ENCODE measurements around the gene COQ8A.
"Not testable (repeated sequence)": the region's sequence is repeated elsewhere in the genome, so short reads cannot be mapped to it uniquely, and the experiment has no call there.

Gene COQ8A

DNA sequence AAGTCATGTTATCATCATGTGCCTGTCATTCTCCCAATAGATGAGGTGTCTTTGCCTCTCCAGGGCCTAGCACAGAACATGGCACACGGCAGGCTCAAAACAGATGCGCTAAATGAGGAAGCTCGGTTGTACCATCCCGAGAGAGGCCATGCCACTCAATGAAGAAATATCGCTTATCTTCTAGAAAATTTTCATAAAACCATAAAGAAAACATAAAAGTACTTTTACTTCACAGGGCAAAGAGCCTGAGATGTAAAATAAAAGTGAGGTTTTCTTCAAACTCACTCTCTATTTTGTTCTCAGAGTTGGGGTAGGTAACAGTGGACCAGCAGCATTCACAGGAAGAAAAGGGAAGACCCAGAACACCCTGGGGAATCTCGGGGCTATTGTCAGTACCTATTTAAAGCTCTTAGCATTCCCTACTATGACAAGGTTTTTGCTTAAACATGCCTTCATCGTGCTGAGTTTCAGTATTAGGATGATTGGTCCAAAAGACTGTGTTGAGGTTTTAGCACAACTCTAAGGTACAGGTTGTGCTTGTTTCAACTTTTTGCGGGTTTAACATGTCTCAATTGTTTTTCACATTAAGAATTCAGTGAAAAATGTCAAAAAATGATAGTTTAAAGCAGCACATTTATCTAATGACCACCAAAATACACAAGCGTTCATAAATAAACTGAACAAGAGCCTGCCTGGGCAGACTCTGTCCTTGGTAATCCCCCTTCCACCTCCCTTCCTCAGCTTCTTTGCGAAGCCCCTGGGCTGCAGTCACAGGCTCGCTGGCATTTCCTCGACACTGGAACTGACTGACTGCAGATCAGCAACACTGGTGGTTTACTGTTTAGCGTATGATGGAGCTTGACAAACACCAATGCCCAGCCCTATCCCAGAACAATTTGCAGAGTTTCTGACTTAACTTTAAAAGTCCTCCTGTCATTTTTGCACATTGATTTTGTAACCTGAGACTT is 55.6 kb downstream of the COQ8A start:
- no peaks in the 10 kb centered on the region for H3K4me1 ChIP-seq (ENCODE audit: control insufficient read depth, insufficient read depth, low read length)
- H3K4me3 ChIP-seq (ENCODE audit: low read length): no peak overlapping the region
- H3K9ac ChIP-seq (ENCODE audit: low read length): no peak overlapping the region
- no peak overlapping the region for H3K27ac ChIP-seq (ENCODE audit: low read depth, low read length)
- no peaks in the 10 kb centered on the region for H3K27me3 ChIP-seq (ENCODE audit: control insufficient read depth, insufficient read depth, low read length)
- peaks cover 2% of the 10 kb centered on the region for H3K36me3 ChIP-seq (ENCODE audit: control insufficient read depth, insufficient read depth, low read length)

DNA sequence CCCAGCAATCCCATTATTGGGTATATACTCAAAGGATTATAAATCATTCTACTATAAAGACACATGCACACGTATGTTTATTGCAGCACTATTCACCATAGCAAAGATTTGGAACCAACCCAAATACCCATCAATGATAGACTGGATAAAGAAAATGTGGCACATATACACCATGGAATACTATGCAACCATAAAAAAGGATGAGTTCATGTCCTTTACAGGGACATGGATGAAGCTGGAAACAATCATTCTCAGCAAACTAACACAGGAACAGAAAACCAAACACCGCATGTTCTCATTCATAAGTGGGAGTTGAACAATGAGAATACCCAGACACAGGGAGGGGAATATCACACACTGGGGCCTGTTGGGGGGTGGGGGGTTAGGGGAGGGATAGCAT is 59.5 kb downstream of the COQ8A start:
- H3K36me3 ChIP-seq (ENCODE audit: control insufficient read depth, insufficient read depth, low read length); H3K4me3 ChIP-seq (ENCODE audit: low read length): not testable (repeated sequence)

DNA sequence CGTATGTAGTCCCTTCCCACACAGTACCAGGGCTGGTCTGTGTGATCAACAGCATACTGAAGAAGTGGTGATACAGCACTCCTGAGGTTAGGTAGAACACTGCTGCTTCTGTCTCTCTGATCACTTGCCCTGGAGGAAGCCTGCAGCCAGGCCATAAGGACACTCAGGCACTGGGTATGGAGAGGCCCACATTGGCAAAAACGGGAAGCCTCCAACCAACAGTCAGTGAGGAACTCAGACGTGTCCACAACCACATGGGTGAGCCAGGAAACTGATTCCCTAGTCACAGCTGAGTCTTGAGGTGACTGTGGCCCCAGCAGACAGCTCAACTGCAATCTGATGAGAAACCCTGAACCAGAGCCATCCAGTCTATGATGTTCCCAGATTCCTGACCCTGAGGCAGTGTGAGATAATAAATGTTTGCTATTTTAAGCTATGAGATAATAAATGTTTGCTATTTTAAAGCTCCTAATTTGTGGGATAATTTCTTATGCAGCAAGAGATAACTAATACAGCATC is 62.5 kb downstream of the COQ8A start:
- Histone ChIP-seq H3K4me1 (ENCODE audit: control insufficient read depth, insufficient read depth, low read length) (no peaks in the 10 kb centered on the region), H3K9ac (ENCODE audit: low read length) (no peak overlapping the region), H3K4me3 (ENCODE audit: low read length) (no peak overlapping the region), H3K27ac (ENCODE audit: low read depth, low read length) (no peak overlapping the region), H3K27me3 (ENCODE audit: control insufficient read depth, insufficient read depth, low read length) (no peaks in the 10 kb centered on the region), H3K36me3 (ENCODE audit: control insufficient read depth, insufficient read depth, low read length) (peaks cover 5% of the 10 kb centered on the region)

More for the DNA sequence above, 59.5 kb downstream of the COQ8A start:
- not testable (repeated sequence) for H3K4me1 ChIP-seq (ENCODE audit: control insufficient read depth, insufficient read depth, low read length); H3K9ac ChIP-seq (ENCODE audit: low read length); H3K27me3 ChIP-seq (ENCODE audit: control insufficient read depth, insufficient read depth, low read length); H3K27ac ChIP-seq (ENCODE audit: low read depth, low read length)

DNA sequence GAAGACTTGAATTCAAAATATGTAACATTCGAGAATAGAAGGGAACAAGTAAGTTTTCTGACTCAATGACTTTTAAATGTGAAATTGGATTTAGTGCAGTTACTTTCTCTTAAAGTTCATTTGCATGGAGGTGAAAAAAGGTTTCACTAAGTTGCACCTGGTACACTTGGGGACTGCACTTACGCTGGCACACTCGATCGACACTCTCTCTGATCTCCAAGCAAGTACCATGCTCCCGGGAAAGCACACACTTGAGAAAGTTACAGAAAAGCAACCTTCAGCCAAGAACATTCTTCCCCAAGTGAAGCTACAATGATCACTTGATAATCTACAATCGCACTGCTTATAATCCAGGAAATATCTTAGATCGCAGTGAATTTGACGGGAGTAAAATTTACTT is 63.1 kb downstream of the COQ8A start:
- peaks cover 5% of the 10 kb centered on the region for H3K36me3 ChIP-seq (ENCODE audit: control insufficient read depth, insufficient read depth, low read length)
- no peak overlapping the region for H3K27ac ChIP-seq (ENCODE audit: low read depth, low read length)
- no peak overlapping the region for H3K4me3 ChIP-seq (ENCODE audit: low read length)
- H3K27me3 ChIP-seq (ENCODE audit: control insufficient read depth, insufficient read depth, low read length): no peaks in the 10 kb centered on the region
- H3K9ac ChIP-seq (ENCODE audit: low read length): no peak overlapping the region
- no peaks in the 10 kb centered on the region for H3K4me1 ChIP-seq (ENCODE audit: control insufficient read depth, insufficient read depth, low read length)

DNA sequence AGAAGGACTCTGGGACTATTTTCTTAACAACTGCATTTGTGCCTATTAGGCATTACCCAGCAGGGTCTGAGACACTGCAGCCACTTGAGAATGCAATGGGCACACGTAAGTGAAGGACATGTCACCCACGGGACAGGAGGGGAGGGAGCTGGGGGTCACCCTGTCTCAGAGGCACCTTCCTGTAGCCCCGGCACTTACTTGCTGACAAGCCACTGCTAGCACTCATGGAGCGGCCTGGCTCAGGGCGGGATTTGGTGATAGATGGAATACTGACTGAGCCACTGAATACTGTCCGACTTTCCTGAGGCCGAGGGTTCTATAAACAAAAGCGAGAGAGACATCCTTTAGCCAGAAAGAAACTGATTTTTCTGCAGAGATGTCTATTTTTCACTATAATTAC is 64.7 kb downstream of the COQ8A start:
- no peak overlapping the region for H3K9ac ChIP-seq (ENCODE audit: low read length)
- peaks cover 5% of the 10 kb centered on the region for H3K36me3 ChIP-seq (ENCODE audit: control insufficient read depth, insufficient read depth, low read length)
- H3K27me3 ChIP-seq (ENCODE audit: control insufficient read depth, insufficient read depth, low read length): no peaks in the 10 kb centered on the region
- no peaks in the 10 kb centered on the region for H3K4me1 ChIP-seq (ENCODE audit: control insufficient read depth, insufficient read depth, low read length)
- no peak overlapping the region for H3K4me3 ChIP-seq (ENCODE audit: low read length)
- H3K27ac ChIP-seq (ENCODE audit: low read depth, low read length): no peak overlapping the region

DNA sequence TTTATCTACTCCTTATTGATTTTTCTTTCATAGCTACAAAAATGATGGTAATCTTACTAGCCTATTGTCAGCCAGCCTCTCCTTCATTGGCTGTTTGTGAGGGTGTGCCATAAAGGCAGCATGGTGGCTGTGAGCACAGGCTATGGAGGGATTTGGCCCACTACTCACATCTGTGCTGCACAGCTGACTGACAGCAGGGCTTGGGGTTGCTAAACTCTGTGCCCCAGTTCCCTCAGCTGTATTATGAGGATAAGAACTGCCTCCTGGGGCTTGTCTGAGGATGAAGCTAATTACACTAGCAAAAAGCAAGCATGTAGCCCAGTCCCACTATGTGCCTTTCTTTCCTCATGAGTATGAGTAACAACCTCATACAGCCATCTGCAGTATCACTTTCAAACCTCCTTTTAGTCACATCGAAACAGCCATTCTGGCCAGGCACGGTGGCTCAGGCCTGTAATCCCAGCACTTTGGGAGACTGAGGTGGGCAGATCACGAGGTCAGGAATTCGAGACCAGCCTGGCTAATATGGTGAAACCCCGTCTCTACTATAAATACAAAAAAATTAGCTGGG is 66.2 kb downstream of the COQ8A start:
- H3K27me3 ChIP-seq (ENCODE audit: control insufficient read depth, insufficient read depth, low read length): no peaks in the 10 kb centered on the region
- H3K9ac ChIP-seq (ENCODE audit: low read length): no peak overlapping the region
- H3K4me3 ChIP-seq (ENCODE audit: low read length): no peak overlapping the region

DNA sequence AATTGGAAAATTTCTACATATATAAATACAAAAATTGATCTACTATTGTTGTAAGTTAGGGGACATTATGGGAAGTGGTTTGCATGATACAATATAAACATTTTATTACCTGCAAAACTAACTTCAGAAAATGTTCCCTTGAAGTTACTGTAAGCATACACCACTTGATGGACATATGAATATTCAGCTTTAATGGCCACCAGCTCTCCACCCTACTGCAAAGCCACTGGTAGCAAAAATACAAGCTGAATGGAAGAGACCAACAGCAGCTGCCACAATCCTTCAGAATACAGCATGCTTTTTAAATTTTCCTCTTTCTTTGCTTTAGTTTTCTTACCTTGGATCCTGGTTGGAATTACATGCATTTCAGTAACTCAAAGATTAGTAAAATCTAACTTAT is 69.8 kb downstream of the COQ8A start:
- H3K27me3 ChIP-seq (ENCODE audit: control insufficient read depth, insufficient read depth, low read length): no peaks in the 10 kb centered on the region
- H3K4me3 ChIP-seq (ENCODE audit: low read length): no peak overlapping the region
- H3K27ac ChIP-seq (ENCODE audit: low read depth, low read length): no peak overlapping the region
- H3K9ac ChIP-seq (ENCODE audit: low read length): no peak overlapping the region
- H3K36me3 ChIP-seq (ENCODE audit: control insufficient read depth, insufficient read depth, low read length): no peaks in the 10 kb centered on the region
- H3K4me1 ChIP-seq (ENCODE audit: control insufficient read depth, insufficient read depth, low read length): no peaks in the 10 kb centered on the region

More for the DNA sequence above, 66.2 kb downstream of the COQ8A start:
- Histone ChIP-seq H3K36me3 (ENCODE audit: control insufficient read depth, insufficient read depth, low read length) (peaks cover 5% of the 10 kb centered on the region), H3K4me1 (ENCODE audit: control insufficient read depth, insufficient read depth, low read length) (no peaks in the 10 kb centered on the region), H3K27ac (ENCODE audit: low read depth, low read length) (no peak overlapping the region)

DNA sequence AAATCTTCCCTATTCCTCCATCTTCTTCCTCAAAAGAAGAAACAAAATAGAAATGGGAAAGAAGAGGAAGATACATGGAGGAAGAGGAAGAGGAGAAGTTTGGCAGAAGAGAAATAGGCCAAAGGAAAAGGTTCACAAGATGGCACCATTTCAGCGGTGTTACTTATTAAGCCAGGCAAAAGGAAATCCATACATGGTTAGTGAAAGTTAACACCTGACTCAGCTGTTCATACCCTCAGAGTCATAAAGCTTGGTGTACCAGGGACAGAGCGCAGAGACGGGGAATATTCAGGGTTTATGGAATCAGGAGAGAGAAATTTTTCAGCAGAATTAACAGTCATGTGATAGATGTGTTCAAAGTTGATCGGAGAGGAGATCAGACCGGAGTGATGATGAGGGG is 70.6 kb downstream of the COQ8A start:
- Histone ChIP-seq H3K27ac (ENCODE audit: low read depth, low read length) (no peak overlapping the region), H3K36me3 (ENCODE audit: control insufficient read depth, insufficient read depth, low read length) (no peaks in the 10 kb centered on the region), H3K4me3 (ENCODE audit: low read length) (no peak overlapping the region), H3K4me1 (ENCODE audit: control insufficient read depth, insufficient read depth, low read length) (no peaks in the 10 kb centered on the region), H3K27me3 (ENCODE audit: control insufficient read depth, insufficient read depth, low read length) (no peaks in the 10 kb centered on the region), H3K9ac (ENCODE audit: low read length) (no peak overlapping the region)

DNA sequence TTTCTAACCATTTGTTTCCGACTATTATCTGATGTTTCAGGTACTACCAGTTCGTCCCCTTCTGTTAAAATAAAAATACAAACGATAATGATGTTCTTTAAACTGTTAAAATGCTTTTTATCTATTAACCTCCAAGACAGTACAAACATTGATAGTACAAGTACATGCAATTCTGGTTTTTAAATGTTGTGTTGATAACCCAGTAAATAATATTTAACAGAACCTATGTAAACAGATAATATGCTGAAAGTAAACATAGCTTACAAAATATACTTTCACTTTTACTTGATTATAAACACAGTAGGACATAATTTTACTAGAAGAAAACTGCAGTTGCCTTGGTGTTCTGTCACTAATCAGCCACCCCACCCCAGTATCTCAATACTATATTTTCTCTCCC is 76.9 kb downstream of the COQ8A start:
- H3K4me1 ChIP-seq (ENCODE audit: control insufficient read depth, insufficient read depth, low read length): no peaks in the 10 kb centered on the region
- no peaks in the 10 kb centered on the region for H3K27me3 ChIP-seq (ENCODE audit: control insufficient read depth, insufficient read depth, low read length)
- no peaks in the 10 kb centered on the region for H3K36me3 ChIP-seq (ENCODE audit: control insufficient read depth, insufficient read depth, low read length)
- no peak overlapping the region for H3K9ac ChIP-seq (ENCODE audit: low read length)
- H3K27ac ChIP-seq (ENCODE audit: low read depth, low read length): no peak overlapping the region
- no peak overlapping the region for H3K4me3 ChIP-seq (ENCODE audit: low read length)

DNA sequence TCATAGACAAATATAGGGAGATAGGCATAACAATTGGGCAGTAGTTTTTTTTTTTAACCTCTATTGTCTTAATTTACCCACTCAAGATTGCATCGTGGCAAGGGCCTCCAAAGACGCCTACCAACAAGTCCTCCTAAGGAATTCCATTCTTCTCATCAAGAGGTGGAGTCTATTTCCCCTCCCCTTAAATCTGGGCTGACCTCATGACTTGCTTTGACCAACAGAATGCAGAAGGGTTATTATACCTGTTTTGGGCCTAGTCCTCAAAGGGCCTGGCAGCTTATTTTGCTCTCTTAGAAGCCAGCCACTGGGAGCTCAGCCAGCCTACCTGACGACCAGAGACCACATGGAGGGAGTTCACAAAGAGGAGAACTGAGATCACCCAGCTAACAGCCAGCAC is 92.3 kb downstream of the COQ8A start:
- peaks cover 8% of the 10 kb centered on the region for H3K36me3 ChIP-seq (ENCODE audit: control insufficient read depth, insufficient read depth, low read length)
- no peak overlapping the region for H3K27ac ChIP-seq (ENCODE audit: low read depth, low read length)
- no peaks in the 10 kb centered on the region for H3K4me1 ChIP-seq (ENCODE audit: control insufficient read depth, insufficient read depth, low read length)
- no peak overlapping the region for H3K9ac ChIP-seq (ENCODE audit: low read length)
- H3K27me3 ChIP-seq (ENCODE audit: control insufficient read depth, insufficient read depth, low read length): no peaks in the 10 kb centered on the region
- no peak overlapping the region for H3K4me3 ChIP-seq (ENCODE audit: low read length)

DNA sequence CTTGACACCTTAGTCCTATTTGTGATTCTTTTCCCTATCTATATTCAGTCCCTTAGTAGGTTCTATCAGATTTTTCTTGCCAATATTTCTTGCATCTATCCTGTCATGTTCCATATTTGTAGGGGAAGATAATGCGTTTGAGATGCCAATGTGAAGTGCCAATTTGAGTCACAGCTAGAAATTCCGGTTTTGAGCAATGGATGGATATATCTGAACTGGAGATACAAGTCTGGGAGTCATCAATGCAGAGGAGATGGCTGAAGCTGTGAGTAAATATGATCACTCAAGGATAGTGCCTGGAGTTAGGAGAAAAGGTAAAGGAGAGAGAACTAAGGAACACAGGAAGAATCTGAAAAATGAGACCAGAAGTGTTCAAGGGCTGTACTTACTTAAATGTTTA is 93.8 kb downstream of the COQ8A start:
- H3K27me3 ChIP-seq (ENCODE audit: control insufficient read depth, insufficient read depth, low read length): no peaks in the 10 kb centered on the region
- H3K4me3 ChIP-seq (ENCODE audit: low read length): no peak overlapping the region
- H3K36me3 ChIP-seq (ENCODE audit: control insufficient read depth, insufficient read depth, low read length): peaks cover 8% of the 10 kb centered on the region
- H3K4me1 ChIP-seq (ENCODE audit: control insufficient read depth, insufficient read depth, low read length): no peaks in the 10 kb centered on the region
- H3K27ac ChIP-seq (ENCODE audit: low read depth, low read length): no peak overlapping the region
- H3K9ac ChIP-seq (ENCODE audit: low read length): no peak overlapping the region

DNA sequence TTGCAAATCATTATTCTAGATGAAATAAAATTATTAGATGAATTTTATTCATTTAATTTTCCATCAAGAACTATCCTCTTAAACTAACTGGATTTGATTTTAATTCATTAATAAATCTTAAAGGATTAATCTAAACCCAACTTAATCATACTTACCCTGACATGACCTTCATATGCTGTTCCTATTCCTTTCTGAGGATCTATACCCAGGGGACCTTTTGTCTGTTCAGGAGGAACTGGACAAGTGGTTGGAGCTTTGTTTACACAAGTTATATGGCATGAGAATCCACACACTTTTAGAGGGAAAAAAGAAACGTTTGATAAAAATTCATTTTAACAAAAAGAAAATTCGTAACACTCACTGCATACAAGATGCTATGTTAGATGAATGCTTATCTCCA is 95.2 kb downstream of the COQ8A start:
- H3K4me3 ChIP-seq (ENCODE audit: low read length): no peak overlapping the region
- no peaks in the 10 kb centered on the region for H3K27me3 ChIP-seq (ENCODE audit: control insufficient read depth, insufficient read depth, low read length)
- H3K4me1 ChIP-seq (ENCODE audit: control insufficient read depth, insufficient read depth, low read length): no peaks in the 10 kb centered on the region
- H3K9ac ChIP-seq (ENCODE audit: low read length): no peak overlapping the region
- H3K27ac ChIP-seq (ENCODE audit: low read depth, low read length): no peak overlapping the region
- H3K36me3 ChIP-seq (ENCODE audit: control insufficient read depth, insufficient read depth, low read length): peaks cover 7% of the 10 kb centered on the region
